ENCODE data around the gene GARNL3. TPM values are rescaled to one million over a fixed set of nuclear protein-coding genes. Genes with fewer than 3 reads are reported as not detected.

The GARNL3 gene
- total RNA-seq, 1 donor from 2014 or later: 32.0 TPM

- no peak overlapping the region for H3K4me3 ChIP-seq
- no peak overlapping the region for H3K9ac ChIP-seq
- H3K36me3 ChIP-seq: no peaks in the 10 kb centered on the region
- H3K27ac Mint-ChIP-seq: no peak overlapping the region
- no peaks in the 10 kb centered on the region for H3K36me3 Mint-ChIP-seq
- no peaks in the 10 kb centered on the region for H4K20me1 ChIP-seq (ENCODE audit: low read depth)
- no peak overlapping the region for H2AFZ ChIP-seq (replicated peaks)
- H3K27me3 ChIP-seq: no peaks in the 10 kb centered on the region
- no peaks in the 10 kb centered on the region for H3K9me3 Mint-ChIP-seq
- H3K4me3 Mint-ChIP-seq: no peak overlapping the region
- H3K79me2 ChIP-seq (ENCODE audit: low read depth): no peaks in the 10 kb centered on the region
- no peak overlapping the region for H3K27ac ChIP-seq
- no peaks in the 10 kb centered on the region for H3K4me1 ChIP-seq
- DNase-seq (ENCODE audit: low spot score): no peak
- H3K9me3 ChIP-seq (ENCODE audit: low read depth): no peaks in the 10 kb centered on the region
- H3K27me3 Mint-ChIP-seq (ENCODE audit: insufficient read depth, low read depth): no peaks in the 10 kb centered on the region
- TF ChIP-seq EZH2 (IDR thresholded peaks at IDR 0.05): no peak
- TF ChIP-seq CTCF (IDR thresholded peaks at IDR 0.05): no peak
- no peak for TF ChIP-seq EZH2phosphoT487 (IDR thresholded peaks at IDR 0.05)
- H3K4me1 Mint-ChIP-seq: no peaks in the 10 kb centered on the region
- no peak overlapping the region for H3K4me2 ChIP-seq
- no peaks in the 10 kb centered on the region for H3F3A ChIP-seq (ENCODE audit: low read depth)
Observed at GRCh38 chr9:127307802-127308201, 43.2 kb downstream of the GARNL3 start.

- Histone ChIP-seq H3K4me2 (no peak overlapping the region), H3F3A (ENCODE audit: low read depth) (no peaks in the 10 kb centered on the region), H3K9me3 (ENCODE audit: low read depth) (no peaks in the 10 kb centered on the region), H3K9ac (no peak overlapping the region), H2AFZ (replicated peaks) (no peak overlapping the region), H3K4me1 (no peaks in the 10 kb centered on the region), H3K27me3 (no peaks in the 10 kb centered on the region), H3K79me2 (ENCODE audit: low read depth) (no peaks in the 10 kb centered on the region), H3K27ac (no peak overlapping the region), H3K4me3 (no peak overlapping the region), H3K36me3 (no peaks in the 10 kb centered on the region), H4K20me1 (ENCODE audit: low read depth) (no peaks in the 10 kb centered on the region)
- Mint-ChIP-seq H3K27ac (no peak overlapping the region), H3K27me3 (ENCODE audit: insufficient read depth, low read depth) (no peaks in the 10 kb centered on the region), H3K36me3 (no peaks in the 10 kb centered on the region), H3K4me3 (no peak overlapping the region), H3K9me3 (no peaks in the 10 kb centered on the region), H3K4me1 (no peaks in the 10 kb centered on the region)
- DNase-seq (ENCODE audit: low spot score): no peak
- TF ChIP-seq EZH2 (IDR thresholded peaks at IDR 0.05) (no peak), CTCF (IDR thresholded peaks at IDR 0.05) (no peak), EZH2phosphoT487 (IDR thresholded peaks at IDR 0.05) (no peak)
Observed at GRCh38 chr9:127308652-127309434, 44.3 kb downstream of the GARNL3 start.

DNA sequence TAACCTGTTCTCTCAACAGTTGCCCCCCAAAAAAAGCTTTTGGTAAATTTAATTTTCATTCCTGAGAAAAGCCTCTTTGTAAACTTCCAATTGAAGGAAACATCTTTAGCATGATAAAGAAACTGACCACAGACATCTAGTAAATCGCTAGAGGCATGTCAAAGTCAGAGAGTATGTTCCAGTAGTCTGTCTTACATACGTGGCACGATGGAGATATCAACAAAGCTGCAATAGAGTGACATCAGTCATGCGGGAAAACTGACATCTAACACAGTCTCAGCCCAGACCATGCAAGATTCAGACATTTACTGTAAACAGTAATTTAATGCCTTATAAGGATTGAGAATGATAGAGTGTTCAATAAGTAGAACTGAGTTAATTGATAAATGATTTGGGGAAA is 45.1 kb downstream of the GARNL3 start:
- no peak overlapping the region for H3K4me3 ChIP-seq
- TF ChIP-seq EZH2 (IDR thresholded peaks at IDR 0.05) (no peak), EZH2phosphoT487 (IDR thresholded peaks at IDR 0.05) (no peak), CTCF (IDR thresholded peaks at IDR 0.05) (no peak)
- H3K9me3 ChIP-seq (ENCODE audit: low read depth): no peaks in the 10 kb centered on the region
- Mint-ChIP-seq H3K4me3 (no peak overlapping the region), H3K9me3 (no peaks in the 10 kb centered on the region), H3K27ac (no peak overlapping the region), H3K36me3 (peaks cover 2% of the 10 kb centered on the region), H3K27me3 (ENCODE audit: insufficient read depth, low read depth) (no peaks in the 10 kb centered on the region), H3K4me1 (no peaks in the 10 kb centered on the region)
- no peaks in the 10 kb centered on the region for H3F3A ChIP-seq (ENCODE audit: low read depth)
- no peak overlapping the region for H3K9ac ChIP-seq
- no peak for DNase-seq (ENCODE audit: low spot score)
- no peaks in the 10 kb centered on the region for H3K36me3 ChIP-seq
- no peak overlapping the region for H3K4me2 ChIP-seq
- no peaks in the 10 kb centered on the region for H3K79me2 ChIP-seq (ENCODE audit: low read depth)
- H3K27me3 ChIP-seq: no peaks in the 10 kb centered on the region
- H3K27ac ChIP-seq: no peak overlapping the region
- H2AFZ ChIP-seq (replicated peaks): no peak overlapping the region
- no peaks in the 10 kb centered on the region for H4K20me1 ChIP-seq (ENCODE audit: low read depth)
- H3K4me1 ChIP-seq: no peaks in the 10 kb centered on the region
